OCI-LY7 (cell line): ENCODE results near the gene TMPRSS9. TPM values are rescaled to one million over a fixed set of nuclear protein-coding genes. Genes with fewer than 3 reads are reported as not detected.
A peak's percentile ranks its signal among the peaks of the same experiment; 100 is the strongest.
"Not testable (repeated sequence)": the region's sequence is repeated elsewhere in the genome, so short reads cannot be mapped to it uniquely, and the experiment has no call there.

Experiments
- BruUV-seq: library from RNA; stranded (reverse); fragments of 400-500 nt; replicated peaks from 2 replicates; lab custom pipeline; 2021; lab: Mats Ljungman, UMichigan
- CTCF ChIA-PET: fragments of 300-600 bp; sonication (Branson Sonifier 250); formaldehyde crosslinking; loops from one replicate; lab custom pipeline; 2022; ENCODE audit warnings: antibody characterized with exemption; ENCODE audit not compliant: unreplicated experiment; lab: Charles Lee
- POLR2A ChIA-PET: fragments of 300-600 bp; sonication (Branson Sonifier 250); formaldehyde crosslinking; loops from one replicate; lab custom pipeline; 2022; ENCODE audit warnings: antibody characterized with exemption; lab: Charles Lee
- DNase-seq: peaks from one replicate; pipeline ENCODE4 v3.0.0-alpha.2; 2015; ENCODE audit warnings: low spot score
- H2AFZ ChIP-seq: fragments of 200-600 bp; sonication (generic), shearing (Covaris generic); 2 replicates; pipeline ENCODE4 v1.6.1; 2014; ENCODE audit warnings: mild to moderate bottlenecking, antibody characterized with exemption, low read length, moderate library complexity
- H3K27ac ChIP-seq: fragments of 200-600 bp; sonication (generic); 2 replicates; pipeline ENCODE4 v1.5.1; 2014; ENCODE audit warnings: mixed run types, low read depth, mild to moderate bottlenecking, moderate library complexity, low read length, inconsistent platforms; ENCODE audit not compliant: poor library complexity, severe bottlenecking
- H3K36me3 ChIP-seq: fragments of 200-600 bp; sonication (generic); 2 replicates; pipeline ENCODE4 v1.6.1; 2014; ENCODE audit warnings: mild to moderate bottlenecking, antibody characterized with exemption, low read length, moderate library complexity, mixed read lengths; ENCODE audit not compliant: insufficient read depth
- H3K4me1 ChIP-seq: fragments of 200-600 bp; sonication (generic); 2 replicates; pipeline ENCODE4 v1.5.1; 2014; ENCODE audit warnings: mild to moderate bottlenecking, low read length; ENCODE audit not compliant: insufficient read depth, poor library complexity, severe bottlenecking
- H3K4me2 ChIP-seq: fragments of 200-600 bp; sonication (generic); 2 replicates; pipeline ENCODE4 v1.6.1; 2014; ENCODE audit warnings: mild to moderate bottlenecking, low read length
- H3K4me3 ChIP-seq: fragments of 200-600 bp; sonication (generic); 2 replicates; pipeline ENCODE4 v1.5.1; 2014; ENCODE audit warnings: mild to moderate bottlenecking, low read depth, low read length; ENCODE audit not compliant: poor library complexity, severe bottlenecking
- H3K79me2 ChIP-seq: fragments of 200-600 bp; sonication (generic); 2 replicates; pipeline ENCODE4 v1.6.1; 2016; ENCODE audit warnings: low read depth, mild to moderate bottlenecking, low read length, moderate library complexity, mixed read lengths; ENCODE audit not compliant: insufficient read depth
- H3K9me2 ChIP-seq: fragments of 200-600 bp; sonication (generic); 2 replicates; pipeline ENCODE4 v1.6.1; 2016; ENCODE audit warnings: mild to moderate bottlenecking, low read length, mixed read lengths; ENCODE audit not compliant: insufficient read depth
- H3K9me3 ChIP-seq: fragments of 200-600 bp; sonication (generic); 2 replicates; pipeline ENCODE4 v1.6.1; 2014; ENCODE audit warnings: mild to moderate bottlenecking, mixed run types, low read length, mixed read lengths
- H4K20me1 ChIP-seq: fragments of 200-600 bp; sonication (generic); 2 replicates; pipeline ENCODE4 v1.6.1; 2014; ENCODE audit warnings: mild to moderate bottlenecking, antibody characterized with exemption, low read length, moderate library complexity, mixed read lengths; ENCODE audit not compliant: insufficient read depth
- EZH2phosphoT487 ChIP-seq: fragments of 200-600 bp; sonication (generic); IDR thresholded peaks from 2 replicates; pipeline ENCODE4 v1.6.1; 2018; ENCODE audit warnings: low read depth, borderline replicate concordance, mild to moderate bottlenecking, mixed run types, antibody characterized with exemption, low read length, moderate library complexity, mixed read lengths
- intact Hi-C: fragments of 100-400 bp; cut with micrococcal nuclease; formaldehyde crosslinking; loops from one replicate; pipeline ENCODE4 v1.10.0; 2022; ENCODE audit not compliant: unreplicated experiment
- total RNA-seq, 2 experiments: library from RNA; depleted of rRNA in 1 of 2; stranded (reverse); fragments of >200 nt in 1 of 2; shearing (Covaris generic) in 1 of 2; gene quantifications; 2 replicates each; pipeline ENCODE4 v1.2.3, GENCODE V29; 2014 to 2022
- TF ChIP-seq, protein P1 (sequence below): fragments of 200-600 bp; sonication (generic); conservative IDR thresholded peaks from 2 replicates; pipeline ENCODE4 v1.5.1; 2014; ENCODE audit warnings: mild to moderate bottlenecking, antibody characterized with exemption, low read length, moderate library complexity, mixed read lengths

Gene TMPRSS9
- total RNA-seq, 2 experiments from 2014 or later = 0.44 TPM; not detected in 1

DNA sequence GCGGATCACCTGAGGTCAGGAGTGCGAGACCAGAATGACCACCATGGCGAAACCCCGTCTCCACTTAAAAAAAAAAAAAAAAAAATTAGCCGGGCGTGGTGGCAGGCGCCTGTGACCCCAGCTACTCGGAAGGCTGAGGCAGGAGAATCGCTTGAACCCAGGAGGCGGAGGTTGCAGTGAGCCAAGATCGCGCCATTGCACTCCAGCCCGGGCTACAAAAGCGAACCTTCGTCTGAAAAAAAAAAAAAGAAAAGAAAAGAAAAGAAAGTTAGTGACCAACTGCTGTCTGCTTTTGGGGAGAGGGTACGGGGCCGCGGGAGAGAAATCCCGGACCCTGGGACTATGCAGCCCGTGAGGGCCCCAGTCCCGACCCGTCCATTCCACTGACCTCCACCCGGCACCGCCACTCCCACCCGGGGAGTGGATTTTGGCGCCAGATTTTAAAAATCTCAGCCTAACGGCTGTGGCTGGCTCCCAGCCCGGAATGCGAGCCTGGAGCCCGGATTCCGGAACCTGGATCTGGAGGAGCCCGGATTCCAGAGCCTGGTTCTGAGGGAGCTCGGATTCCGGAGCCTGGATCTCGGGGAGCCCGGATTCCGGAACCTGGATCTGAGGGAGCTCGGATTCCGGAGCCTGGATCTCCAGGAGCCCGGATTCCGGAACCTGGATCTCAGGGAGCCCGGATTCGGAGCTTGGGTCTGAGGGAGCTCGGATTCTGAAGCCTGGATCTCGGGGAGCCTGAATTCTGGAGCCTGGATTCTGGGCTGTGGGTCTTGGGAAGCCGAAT is 102.8 kb downstream of the TMPRSS9 start:
- Histone ChIP-seq H3K79me2 (no peaks in the 10 kb centered on the region), H3K4me1 (peaks cover 33% of the 10 kb centered on the region), H3K4me2 (peak overlapping the region; percentile 99), H2AFZ (peak overlapping the region; percentile 100), H3K36me3 (no peaks in the 10 kb centered on the region), H4K20me1 (no peaks in the 10 kb centered on the region), H3K9me2 (no peaks in the 10 kb centered on the region), H3K4me3 (peak overlapping the region; percentile 77), H3K27ac (no peak overlapping the region), H3K9me3 (no peaks in the 10 kb centered on the region)
- CTCF ChIA-PET = no interaction called here
- TF ChIP-seq, protein P1, sequence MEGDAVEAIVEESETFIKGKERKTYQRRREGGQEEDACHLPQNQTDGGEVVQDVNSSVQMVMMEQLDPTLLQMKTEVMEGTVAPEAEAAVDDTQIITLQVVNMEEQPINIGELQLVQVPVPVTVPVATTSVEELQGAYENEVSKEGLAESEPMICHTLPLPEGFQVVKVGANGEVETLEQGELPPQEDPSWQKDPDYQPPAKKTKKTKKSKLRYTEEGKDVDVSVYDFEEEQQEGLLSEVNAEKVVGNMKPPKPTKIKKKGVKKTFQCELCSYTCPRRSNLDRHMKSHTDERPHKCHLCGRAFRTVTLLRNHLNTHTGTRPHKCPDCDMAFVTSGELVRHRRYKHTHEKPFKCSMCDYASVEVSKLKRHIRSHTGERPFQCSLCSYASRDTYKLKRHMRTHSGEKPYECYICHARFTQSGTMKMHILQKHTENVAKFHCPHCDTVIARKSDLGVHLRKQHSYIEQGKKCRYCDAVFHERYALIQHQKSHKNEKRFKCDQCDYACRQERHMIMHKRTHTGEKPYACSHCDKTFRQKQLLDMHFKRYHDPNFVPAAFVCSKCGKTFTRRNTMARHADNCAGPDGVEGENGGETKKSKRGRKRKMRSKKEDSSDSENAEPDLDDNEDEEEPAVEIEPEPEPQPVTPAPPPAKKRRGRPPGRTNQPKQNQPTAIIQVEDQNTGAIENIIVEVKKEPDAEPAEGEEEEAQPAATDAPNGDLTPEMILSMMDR = no peak
- TF ChIP-seq EZH2phosphoT487 = no peak
- POLR2A ChIA-PET = interaction anchor here (0.7 to 1.4 kb wide), 3 partner anchors 13 to 250 kb away, joined by 3 to 4 read pairs (median 3); partner anchors contain the start of gene GADD45B
- no peak for DNase-seq
- intact Hi-C loops = no loop called here
- BruUV-seq = no TSS peak

DNA sequence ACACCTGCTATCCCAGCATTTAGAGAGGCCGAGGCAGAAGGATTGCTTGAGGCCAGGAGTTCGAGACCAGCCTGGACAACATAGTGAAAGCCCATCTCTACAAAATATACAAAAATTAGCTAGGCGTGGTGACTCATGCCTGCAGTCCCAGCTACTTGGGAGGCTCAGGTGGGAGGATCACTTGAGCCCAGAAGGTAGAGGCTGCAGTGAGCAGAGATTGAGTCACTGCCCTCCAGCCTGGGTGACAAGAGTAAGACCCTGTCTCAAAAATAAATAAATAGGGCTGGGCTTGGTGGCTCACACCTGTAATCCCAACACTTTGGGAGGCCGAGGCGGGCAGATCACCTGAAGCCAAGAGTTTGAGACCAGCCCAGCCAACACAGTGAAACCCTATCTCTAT is 103.6 kb downstream of the TMPRSS9 start:
- H3K9me3 ChIP-seq, H3K9me2 ChIP-seq, DNase-seq, H3K79me2 ChIP-seq, intact Hi-C loops, H2AFZ ChIP-seq, H4K20me1 ChIP-seq, H3K4me2 ChIP-seq, BruUV-seq, H3K27ac ChIP-seq, CTCF ChIA-PET, H3K4me3 ChIP-seq, H3K36me3 ChIP-seq: not testable (repeated sequence)
- POLR2A ChIA-PET = interaction anchor here (1.4 kb wide), 1 partner anchor 12 kb away, joined by 4 read pairs; the partner anchor contains the start of gene GADD45B
- peaks cover 33% of the 10 kb centered on the region for H3K4me1 ChIP-seq

DNA sequence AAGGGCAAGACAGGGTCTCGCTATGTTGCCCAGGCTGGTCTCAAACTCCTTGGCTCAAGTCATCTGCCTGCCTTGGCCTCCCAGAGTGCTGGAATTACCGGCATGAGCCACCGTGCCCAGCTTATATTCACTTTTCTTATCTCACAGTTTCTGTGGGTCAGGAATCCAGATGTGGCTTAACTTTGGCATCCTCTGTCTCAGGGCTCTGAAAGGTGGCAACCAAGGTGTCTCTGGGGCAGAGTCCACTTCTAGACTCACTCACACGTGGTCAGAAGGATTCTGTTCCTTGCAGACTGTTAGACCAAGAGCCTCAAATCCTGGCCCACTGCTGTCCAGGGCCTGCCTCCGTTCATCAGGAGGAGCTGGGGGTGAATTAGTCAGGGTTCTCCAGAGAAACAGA is 104.3 kb downstream of the TMPRSS9 start:
- BruUV-seq = no TSS peak

More for the DNA sequence above, 104.3 kb downstream of the TMPRSS9 start:
- TF ChIP-seq, protein P1 = no peak
- no peak for TF ChIP-seq EZH2phosphoT487
- DNase-seq = no peak
- Histone ChIP-seq H3K9me3 (no peaks in the 10 kb centered on the region), H3K4me3 (no peak overlapping the region), H3K4me1 (peaks cover 37% of the 10 kb centered on the region), H3K4me2 (no peak overlapping the region), H3K79me2 (no peaks in the 10 kb centered on the region), H3K9me2 (no peaks in the 10 kb centered on the region), H3K36me3 (no peaks in the 10 kb centered on the region), H4K20me1 (no peaks in the 10 kb centered on the region), H2AFZ (no peak overlapping the region), H3K27ac (no peak overlapping the region)
- ChIA-PET CTCF (no interaction called here), POLR2A (no interaction called here)
- intact Hi-C loops = no loop called here
